BJ (cell line): ENCODE measurements around the gene BRICD5. TPM values are rescaled to one million over a fixed set of nuclear protein-coding genes. Genes with fewer than 3 reads are reported as not detected.
"Not testable (repeated sequence)": the region's sequence is repeated elsewhere in the genome, so short reads cannot be mapped to it uniquely, and the experiment has no call there.

Source experiments
- CTCF ChIA-PET: fragments of 350-600 bp; formaldehyde crosslinking; extraction: SDS; loops from one replicate; lab custom pipeline; 2021; ENCODE audit warnings: antibody characterized with exemption, inconsistent platforms; lab: Yijun Ruan, JAX
- POLR2A ChIA-PET: fragments of 300-600 bp; sonication (Branson Sonifier 250); formaldehyde crosslinking; extraction: SDS; loops from one replicate; lab custom pipeline; 2021; ENCODE audit warnings: antibody characterized with exemption; lab: Charles Lee
- DNase-seq: peaks from one replicate; pipeline ENCODE4 v3.0.0-alpha.2; 2011; ENCODE audit warnings: low read depth
- H3K27me3 ChIP-seq: 2 replicates; pipeline ENCODE4 v1.6.0; 2011; ENCODE audit warnings: low read length; ENCODE audit not compliant: control insufficient read depth, insufficient read depth
- H3K36me3 ChIP-seq: 2 replicates; pipeline ENCODE4 v1.5.1; 2011; ENCODE audit warnings: low read length; ENCODE audit not compliant: control insufficient read depth, insufficient read depth
- H3K4me3 ChIP-seq: 2 replicates; pipeline ENCODE4 v1.5.1; 2011; ENCODE audit warnings: low read depth, mild to moderate bottlenecking, control low read depth, low read length
- polyA minus RNA-seq: library from RNA; depleted of rRNA, polyadenylated mRNA; stranded (reverse); fragments of >200 nt; gene quantifications from 2 replicates; pipeline ENCODE4 v1.2.3, GENCODE V29; 2011; rRNA and poly(A)+ RNA removed
- polyA plus RNA-seq: library from polyadenylated mRNA; depleted of rRNA; stranded (reverse); fragments of >200 nt; gene quantifications from 2 replicates; pipeline ENCODE4 v1.2.3, GENCODE V29; 2011; rRNA removed
- TF ChIP-seq, protein P1 (sequence below): IDR thresholded peaks from 2 replicates; pipeline ENCODE4 v1.5.1; 2011; ENCODE audit warnings: low read depth, mild to moderate bottlenecking, control low read depth, inconsistent platforms, low read length, moderate library complexity; ENCODE audit not compliant: insufficient read depth

BRICD5 gene
- polyA plus RNA-seq (1.5 and 1.7 TPM in 2 replicates), polyA minus RNA-seq (0.43 and 0.77 TPM in 2 replicates)

DNA sequence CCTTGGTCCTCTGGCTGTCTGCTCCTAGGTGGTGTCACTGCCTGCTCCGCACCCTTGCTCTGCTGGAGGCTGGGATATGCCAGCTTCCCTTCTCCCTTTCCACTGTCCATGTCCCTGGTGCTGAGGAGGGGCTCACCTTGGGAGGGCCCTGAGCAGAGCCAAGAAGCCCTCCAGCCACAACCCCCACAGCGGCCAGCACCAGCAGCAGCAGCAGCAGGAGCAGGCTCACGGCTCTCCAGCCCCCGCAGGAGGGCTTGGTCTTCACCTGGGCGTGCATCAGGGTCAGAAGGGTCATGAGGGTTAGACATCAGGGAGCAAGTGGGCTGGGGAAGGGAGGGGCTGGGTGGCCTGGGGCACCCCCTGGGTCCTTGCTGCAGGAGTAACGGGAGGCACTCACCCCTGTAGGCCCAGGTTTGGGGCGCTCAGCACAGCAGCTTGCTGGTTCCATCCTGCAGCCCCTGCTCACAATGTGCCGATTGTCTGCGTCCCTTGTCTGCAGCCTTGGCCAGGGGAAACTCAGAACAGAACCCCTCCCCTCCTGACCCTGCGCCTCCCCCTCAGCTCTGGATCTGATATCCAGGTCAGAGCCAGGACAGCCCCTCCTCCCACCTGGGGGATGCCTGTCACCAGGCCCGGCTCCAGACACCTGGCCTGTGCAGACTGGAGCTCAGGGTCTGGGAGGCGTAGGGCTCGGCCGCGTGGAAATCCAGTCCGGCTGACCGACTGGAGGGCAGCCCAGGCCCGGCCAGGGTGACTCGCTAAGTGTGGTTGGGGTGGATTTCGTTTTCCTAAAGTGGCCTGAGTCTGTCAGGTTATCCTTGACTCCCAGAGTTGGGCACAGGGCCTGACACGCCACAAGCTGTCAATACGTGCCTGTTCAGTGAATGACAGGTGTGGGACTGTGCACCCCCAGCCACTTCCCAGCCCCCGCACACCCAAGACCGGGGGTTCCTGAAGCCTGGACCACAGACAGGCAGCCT, at the start of gene BRICD5:
Gene BRICD5, minus strand, starts transcription at position 478 of the 980 bp plus-strand sequence. Its CDS starts 30 bp downstream, at position 448.
- DNase-seq: no peak
- TF ChIP-seq, protein P1, sequence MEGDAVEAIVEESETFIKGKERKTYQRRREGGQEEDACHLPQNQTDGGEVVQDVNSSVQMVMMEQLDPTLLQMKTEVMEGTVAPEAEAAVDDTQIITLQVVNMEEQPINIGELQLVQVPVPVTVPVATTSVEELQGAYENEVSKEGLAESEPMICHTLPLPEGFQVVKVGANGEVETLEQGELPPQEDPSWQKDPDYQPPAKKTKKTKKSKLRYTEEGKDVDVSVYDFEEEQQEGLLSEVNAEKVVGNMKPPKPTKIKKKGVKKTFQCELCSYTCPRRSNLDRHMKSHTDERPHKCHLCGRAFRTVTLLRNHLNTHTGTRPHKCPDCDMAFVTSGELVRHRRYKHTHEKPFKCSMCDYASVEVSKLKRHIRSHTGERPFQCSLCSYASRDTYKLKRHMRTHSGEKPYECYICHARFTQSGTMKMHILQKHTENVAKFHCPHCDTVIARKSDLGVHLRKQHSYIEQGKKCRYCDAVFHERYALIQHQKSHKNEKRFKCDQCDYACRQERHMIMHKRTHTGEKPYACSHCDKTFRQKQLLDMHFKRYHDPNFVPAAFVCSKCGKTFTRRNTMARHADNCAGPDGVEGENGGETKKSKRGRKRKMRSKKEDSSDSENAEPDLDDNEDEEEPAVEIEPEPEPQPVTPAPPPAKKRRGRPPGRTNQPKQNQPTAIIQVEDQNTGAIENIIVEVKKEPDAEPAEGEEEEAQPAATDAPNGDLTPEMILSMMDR: no peak
- H3K36me3 ChIP-seq: peaks cover 19% of the 10 kb centered on the region
- H3K27me3 ChIP-seq: no peaks in the 10 kb centered on the region
- CTCF ChIA-PET: no interaction called here
- POLR2A ChIA-PET: no interaction called here
- H3K4me3 ChIP-seq: no peak within 1 kb of the TSS

DNA sequence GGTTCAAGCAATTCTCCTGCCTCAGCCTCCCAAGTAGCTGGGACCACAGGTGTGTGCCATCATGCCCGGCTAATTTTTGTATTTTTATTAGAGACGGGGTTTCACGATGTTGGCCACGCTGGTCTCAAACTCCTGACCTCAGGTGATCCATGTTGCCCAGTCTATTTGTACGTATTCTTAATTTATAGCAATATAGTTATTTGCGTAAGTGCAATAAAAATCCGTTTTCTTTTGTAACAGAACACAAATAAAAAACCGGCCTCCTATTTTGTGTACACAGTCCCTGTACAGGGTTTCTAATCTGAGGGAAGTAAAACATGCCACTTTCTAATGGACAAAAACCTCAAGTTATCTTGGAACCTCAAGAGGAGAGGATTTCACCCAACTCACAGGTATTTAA, 49.6 kb upstream of the BRICD5 start:
- ChIA-PET CTCF (no interaction called here), POLR2A (no interaction called here)
- TF ChIP-seq, protein P1: no peak
- no peaks in the 10 kb centered on the region for H3K27me3 ChIP-seq
- DNase-seq: no peak
- H3K36me3 ChIP-seq: peaks cover 26% of the 10 kb centered on the region
- no peak overlapping the region for H3K4me3 ChIP-seq

DNA sequence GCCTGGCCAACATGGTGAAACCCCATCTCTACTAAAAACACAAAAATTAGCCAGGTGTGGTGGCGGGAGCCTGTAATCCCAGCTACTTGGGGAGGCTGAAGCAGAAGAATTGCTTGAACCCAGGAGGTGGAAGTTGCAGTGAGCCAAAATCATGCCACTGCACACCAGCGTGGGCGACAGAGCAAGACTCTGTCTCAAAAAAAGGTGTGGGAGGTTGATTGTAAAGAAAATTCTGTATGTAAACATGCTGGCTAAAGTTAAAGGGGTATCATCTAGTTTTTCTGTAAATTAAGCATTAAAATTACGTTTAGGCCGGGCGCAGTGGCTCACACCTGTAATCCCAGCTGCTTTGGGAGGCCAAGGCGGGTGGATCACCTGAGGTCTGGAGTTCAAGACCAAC, 47.9 kb upstream of the BRICD5 start:
- POLR2A ChIA-PET, H3K27me3 ChIP-seq, DNase-seq, H3K4me3 ChIP-seq: not testable (repeated sequence)
- CTCF ChIA-PET: interaction anchor here (1.1 kb wide), 1 partner anchor 31 kb away, joined by 3 read pairs; no protein-coding TSS in a partner anchor
- peaks cover 29% of the 10 kb centered on the region for H3K36me3 ChIP-seq

DNA sequence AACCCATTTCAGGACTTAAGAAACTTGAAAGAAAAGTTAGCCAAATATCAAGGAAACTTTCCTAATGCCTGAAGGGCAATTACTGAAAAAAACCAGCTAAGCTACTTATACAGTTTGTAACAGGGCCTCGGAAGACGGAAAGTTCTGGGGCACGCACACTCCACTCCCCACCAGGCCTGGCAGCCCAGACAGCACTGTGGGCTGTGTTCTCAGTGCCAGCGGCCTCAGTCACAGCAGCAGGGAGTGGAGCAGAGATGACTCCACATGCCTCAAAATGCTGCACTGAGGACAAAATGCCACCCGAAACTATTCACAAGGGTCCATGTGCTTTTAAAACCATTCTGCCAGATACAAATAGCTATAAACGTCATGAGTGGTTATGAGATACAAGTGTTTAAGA, 47.1 kb upstream of the BRICD5 start:
- ChIA-PET POLR2A (no interaction called here), CTCF (no interaction called here)
- TF ChIP-seq, protein P1: no peak
- no peaks in the 10 kb centered on the region for H3K27me3 ChIP-seq
- DNase-seq: no peak
- peaks cover 27% of the 10 kb centered on the region for H3K36me3 ChIP-seq
- no peak overlapping the region for H3K4me3 ChIP-seq

DNA sequence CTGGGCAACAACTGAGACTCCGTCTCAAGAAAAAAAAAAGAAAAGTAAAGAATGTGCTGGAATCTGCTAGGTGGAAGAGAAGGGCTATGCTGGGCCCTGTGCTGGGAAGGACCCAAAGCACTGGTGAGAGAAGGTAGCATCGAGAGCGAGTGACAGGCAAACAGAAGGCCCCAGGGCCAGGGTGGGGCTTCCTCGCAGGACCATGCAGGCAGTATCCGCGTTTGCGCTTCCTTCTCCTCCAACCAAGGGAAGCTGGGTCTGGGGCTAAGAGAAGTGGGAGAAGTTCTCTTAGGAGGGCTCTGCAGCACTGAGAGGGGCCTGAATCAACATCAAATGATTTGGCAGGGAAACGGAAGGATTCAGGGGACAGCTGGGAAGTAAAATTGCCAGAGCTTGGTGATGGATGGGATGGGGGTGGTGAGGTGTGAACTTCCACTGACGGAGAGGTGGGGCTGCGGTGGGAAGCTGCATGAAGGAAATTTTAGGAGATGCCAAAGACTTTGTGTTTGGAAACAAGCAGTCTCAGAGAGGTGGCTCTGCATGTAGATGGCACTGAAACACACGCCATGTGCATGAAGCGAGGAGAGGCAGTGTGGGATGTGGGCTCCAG, 46.0 kb upstream of the BRICD5 start:
- H3K4me3 ChIP-seq: no peak overlapping the region
- peaks cover 30% of the 10 kb centered on the region for H3K36me3 ChIP-seq
- no peaks in the 10 kb centered on the region for H3K27me3 ChIP-seq
- no peak for DNase-seq
- POLR2A ChIA-PET: no interaction called here
- CTCF ChIA-PET: interaction anchor here (0.8 kb wide), 1 partner anchor 104 kb away, joined by 3 read pairs; no protein-coding TSS in a partner anchor
- TF ChIP-seq, protein P1: no peak
